NB4 (cell line): ENCODE data around the gene HOXA6.

ENCODE experiments used
- DNase-seq: peaks from one replicate; pipeline ENCODE4 v3.0.0; 2010; ENCODE audit warnings: low read depth
- H3K4me3 ChIP-seq: one replicate; pipeline ENCODE4 v1.5.1; 2011; ENCODE audit warnings: mild to moderate bottlenecking, low read depth, low read length, moderate library complexity
- CTCF ChIP-seq: IDR thresholded peaks from one replicate; pipeline ENCODE4 v1.5.1; 2012; ENCODE audit warnings: low read depth, low read length
- MAX ChIP-seq: IDR thresholded peaks from 2 replicates; pipeline ENCODE4 v1.6.1; 2011; ENCODE audit warnings: low read depth, low read length
- MYC ChIP-seq: IDR thresholded peaks from 2 replicates; pipeline ENCODE4 v1.6.1; 2011; ENCODE audit warnings: low read depth, low read length
- POLR2A ChIP-seq: IDR thresholded peaks from 2 replicates; pipeline ENCODE4 v1.6.1; 2011; ENCODE audit warnings: mild to moderate bottlenecking; ENCODE audit not compliant: insufficient read length; ENCODE audit errors: extremely low read depth

Gene HOXA6

GRCh38 chr7:27170426-27171324, 23.1 kb upstream of the HOXA6 start:
- DNase-seq = no peak
- TF ChIP-seq MYC (no peak), MAX (no peak), POLR2A (no peak), CTCF (no peak)
- H3K4me3 ChIP-seq = peak overlapping the region; percentile 27

- TF ChIP-seq MAX (no peak), MYC (no peak), POLR2A (no peak), CTCF (no peak)
- DNase-seq = no peak
- no peak overlapping the region for H3K4me3 ChIP-seq
These were observed 22.3 kb upstream of the HOXA6 start for GRCh38 chr7:27169658-27170425.

GRCh38 chr7:27168265-27168947, 20.8 kb upstream of the HOXA6 start:
- DNase-seq = no peak
- TF ChIP-seq MYC = no peak
- TF ChIP-seq CTCF = no peak
- no peak for TF ChIP-seq MAX
- no peak for TF ChIP-seq POLR2A
- H3K4me3 ChIP-seq = no peak overlapping the region

GRCh38 chr7:27167916-27168264, 20.3 kb upstream of the HOXA6 start:
- no peak overlapping the region for H3K4me3 ChIP-seq
- TF ChIP-seq MYC = no peak
- no peak for DNase-seq

GRCh38 chr7:27166531-27167505, 19.2 kb upstream of the HOXA6 start:
- no peak overlapping the region for H3K4me3 ChIP-seq
- DNase-seq = no peak
- no peak for TF ChIP-seq MAX

- no peak for TF ChIP-seq MYC
- TF ChIP-seq CTCF = no peak
- TF ChIP-seq POLR2A = no peak
- no peak for TF ChIP-seq MAX
- no peak overlapping the region for H3K4me3 ChIP-seq
- no peak for DNase-seq
These were observed 18.5 kb upstream of the HOXA6 start for GRCh38 chr7:27165996-27166530.
